H1 (cell line): ENCODE results near the gene UBE2I.

Source experiments
- CHD2 ChIP-seq: IDR thresholded peaks from 2 replicates; pipeline ENCODE4 v1.6.1; 2012; ENCODE audit warnings: low read length, improper control_type of control experiment
- FOSL1 ChIP-seq: IDR thresholded peaks from 2 replicates; pipeline ENCODE4 v1.6.1; 2011; ENCODE audit warnings: mild to moderate bottlenecking, low read depth, low read length, moderate library complexity; ENCODE audit not compliant: insufficient read depth
- HDAC6 ChIP-seq: IDR thresholded peaks from one replicate; pipeline ENCODE4 v1.7.1; 2012; ENCODE audit warnings: low read depth, mild to moderate bottlenecking, inconsistent platforms, low read length, moderate library complexity
- MAX ChIP-seq: IDR thresholded peaks from 2 replicates; pipeline ENCODE4 v1.6.1; 2012; ENCODE audit warnings: inconsistent platforms
- POLR2A ChIP-seq, 2 experiments: IDR thresholded peaks; 1 replicate in 1 of 2; 2 replicates in 1 of 2; pipeline ENCODE4 v1.6.1; 2011; ENCODE audit warnings: low read depth in 2 of 2, low read length in 2 of 2, mild to moderate bottlenecking in 2 of 2; ENCODE audit errors: control extremely low read depth in 1 of 2
- POLR2AphosphoS5 ChIP-seq: IDR thresholded peaks from 2 replicates; pipeline ENCODE4 v1.6.1; 2011; ENCODE audit warnings: low read depth, low read length
- SIN3A ChIP-seq, 2 experiments: IDR thresholded peaks in 1 of 2; conservative IDR thresholded peaks in 1 of 2; 2 replicates each; pipeline ENCODE4 v1.6.1; 2011 to 2012; ENCODE audit warnings: low read length in 2 of 2, improper control_type of control experiment in 1 of 2, low read depth in 1 of 2, mild to moderate bottlenecking in 1 of 2
- TAF1 ChIP-seq: IDR thresholded peaks from 2 replicates; pipeline ENCODE4 v1.6.1; 2011; ENCODE audit warnings: mild to moderate bottlenecking, low read depth, low read length
- TEAD4 ChIP-seq: IDR thresholded peaks from 2 replicates; pipeline ENCODE4 v1.6.1; 2012; ENCODE audit warnings: low read depth, low read length, inconsistent platforms, mixed read lengths
- TF ChIP-seq, protein P1 (sequence below), 3 experiments: IDR thresholded peaks; 1 replicate in 2 of 3; 2 replicates in 1 of 3; pipeline versions ENCODE4 v1.5.1 to v1.6.1; 2011; ENCODE audit warnings: low read length in 3 of 3, mild to moderate bottlenecking in 3 of 3, inconsistent platforms in 2 of 3, low read depth in 1 of 3, moderate library complexity in 1 of 3; ENCODE audit not compliant: insufficient read depth in 1 of 3; ENCODE audit errors: control extremely low read depth in 1 of 3

GRCh38 chr16:1287982-1288670 lies 21.3 kb upstream of the UBE2I start:
- TF ChIP-seq MAX (no peak), SIN3A (conservative IDR thresholded peaks at IDR 0.05 in 1 of 2, IDR thresholded peaks at IDR 0.05 in 1 of 2; ENCODE audit: low read depth in 1 of 2, low read length in 2 of 2) (no peak), TEAD4 (no peak), FOSL1 (no peak), POLR2A (IDR thresholded peaks at IDR 0.05; ENCODE audit: control extremely low read depth in 1 of 2, low read depth in 2 of 2, low read length in 2 of 2) (no peak), HDAC6 (no peak), POLR2AphosphoS5 (no peak), CHD2 (no peak), TAF1 (no peak)
- TF ChIP-seq, protein P1, sequence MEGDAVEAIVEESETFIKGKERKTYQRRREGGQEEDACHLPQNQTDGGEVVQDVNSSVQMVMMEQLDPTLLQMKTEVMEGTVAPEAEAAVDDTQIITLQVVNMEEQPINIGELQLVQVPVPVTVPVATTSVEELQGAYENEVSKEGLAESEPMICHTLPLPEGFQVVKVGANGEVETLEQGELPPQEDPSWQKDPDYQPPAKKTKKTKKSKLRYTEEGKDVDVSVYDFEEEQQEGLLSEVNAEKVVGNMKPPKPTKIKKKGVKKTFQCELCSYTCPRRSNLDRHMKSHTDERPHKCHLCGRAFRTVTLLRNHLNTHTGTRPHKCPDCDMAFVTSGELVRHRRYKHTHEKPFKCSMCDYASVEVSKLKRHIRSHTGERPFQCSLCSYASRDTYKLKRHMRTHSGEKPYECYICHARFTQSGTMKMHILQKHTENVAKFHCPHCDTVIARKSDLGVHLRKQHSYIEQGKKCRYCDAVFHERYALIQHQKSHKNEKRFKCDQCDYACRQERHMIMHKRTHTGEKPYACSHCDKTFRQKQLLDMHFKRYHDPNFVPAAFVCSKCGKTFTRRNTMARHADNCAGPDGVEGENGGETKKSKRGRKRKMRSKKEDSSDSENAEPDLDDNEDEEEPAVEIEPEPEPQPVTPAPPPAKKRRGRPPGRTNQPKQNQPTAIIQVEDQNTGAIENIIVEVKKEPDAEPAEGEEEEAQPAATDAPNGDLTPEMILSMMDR (IDR thresholded peaks at IDR 0.05; ENCODE audit: control extremely low read depth in 1 of 3, insufficient read depth in 1 of 3, low read depth in 1 of 3, low read length in 3 of 3) = no peak
